ENCODE data around the gene CGB5. TPM values are rescaled to one million over a fixed set of nuclear protein-coding genes. Genes with fewer than 3 reads are reported as not detected.

The CGB5 gene
- total RNA-seq, 1 experiment from 2014 or later = not detected

- BruUV-seq (replicated peaks) = TSS peak; percentile 71
- Histone ChIP-seq H3K27me3 (ENCODE audit: control insufficient read depth, insufficient read depth, low read length) (no peaks in the 10 kb centered on the region), H3K4me1 (ENCODE audit: control insufficient read depth, insufficient read depth, low read length) (no peaks in the 10 kb centered on the region), H3K27ac (ENCODE audit: low read length) (no peak overlapping the region), H3K4me3 (ENCODE audit: low read depth in 2 of 2, low read length in 2 of 2) (no peak overlapping the region), H3K9me3 (ENCODE audit: control insufficient read depth, insufficient read depth, low read depth, low read length) (no peaks in the 10 kb centered on the region), H3K36me3 (ENCODE audit: control insufficient read depth, insufficient read depth, low read length) (no peaks in the 10 kb centered on the region)
- ChIA-PET POLR2A (no interaction called here), CTCF (interaction anchor here (0.7 to 0.8 kb wide), 2 partner anchors 41 to 77 kb away, joined by 3 to 4 read pairs; no protein-coding TSS in a partner anchor)
- intact Hi-C loops (cut with micrococcal nuclease; ENCODE audit: unreplicated experiment) (no loop called here), in situ Hi-C loops (cut with HindIII; ENCODE audit: low pct_unique_long_range_greater_than_20kb, low sequenced_read_pairs) (no loop called here)
- ATAC-seq = no peak
- no peak for TF ChIP-seq SIN3A (IDR thresholded peaks at IDR 0.05; ENCODE audit: borderline replicate concordance, insufficient read depth, low read depth, low read length)
- TF ChIP-seq REST (IDR thresholded peaks at IDR 0.05; ENCODE audit: insufficient read depth in 1 of 2, low read depth in 2 of 2, low read length in 1 of 2) = no peak
- TF ChIP-seq POLR2AphosphoS5 (IDR thresholded peaks at IDR 0.05; ENCODE audit: low read depth, low read length) = no peak
- TF ChIP-seq TCF7L2 (IDR thresholded peaks at IDR 0.05; ENCODE audit: low read depth, low read length) = no peak
- no peak for TF ChIP-seq CTCF (IDR thresholded peaks at IDR 0.05)
- DNase-seq (ENCODE audit: low read depth, low spot score) = no peak
Observed at GRCh38 chr19:49059053-49059452, 15.4 kb downstream of the CGB5 start.

- no peaks in the 10 kb centered on the region for H3K36me3 ChIP-seq (ENCODE audit: control insufficient read depth, insufficient read depth, low read length)
- H3K27me3 ChIP-seq (ENCODE audit: control insufficient read depth, insufficient read depth, low read length) = no peaks in the 10 kb centered on the region
- TF ChIP-seq SIN3A (IDR thresholded peaks at IDR 0.05; ENCODE audit: borderline replicate concordance, insufficient read depth, low read depth, low read length) (no peak), REST (IDR thresholded peaks at IDR 0.05; ENCODE audit: insufficient read depth in 1 of 2, low read depth in 2 of 2, low read length in 1 of 2) (no peak), TCF7L2 (IDR thresholded peaks at IDR 0.05; ENCODE audit: low read depth, low read length) (no peak), POLR2AphosphoS5 (IDR thresholded peaks at IDR 0.05; ENCODE audit: low read depth, low read length) (no peak), CTCF (IDR thresholded peaks at IDR 0.05) (no peak)
- DNase-seq (ENCODE audit: low read depth, low spot score) = no peak
- no peak overlapping the region for H3K4me3 ChIP-seq (ENCODE audit: low read depth in 2 of 2, low read length in 2 of 2)
- POLR2A ChIA-PET = no interaction called here
- H3K4me1 ChIP-seq (ENCODE audit: control insufficient read depth, insufficient read depth, low read length) = peaks cover 4% of the 10 kb centered on the region; the same call in 1 of the 2 replicates
- intact Hi-C loops (cut with micrococcal nuclease; ENCODE audit: unreplicated experiment) (no loop called here), in situ Hi-C loops (cut with HindIII; ENCODE audit: low pct_unique_long_range_greater_than_20kb, low sequenced_read_pairs) (no loop called here)
- no peak overlapping the region for H3K27ac ChIP-seq (ENCODE audit: low read length)
- H3K9me3 ChIP-seq (ENCODE audit: control insufficient read depth, insufficient read depth, low read depth, low read length) = no peaks in the 10 kb centered on the region
- CTCF ChIA-PET = no interaction called here
- BruUV-seq (replicated peaks) = no TSS peak
- ATAC-seq = no peak
Observed at GRCh38 chr19:49061000-49061399, 17.4 kb downstream of the CGB5 start.

Measured in Panc1 (cell line).